Endodermal cell (in vitro differentiated cells): ENCODE results near the gene RAB37. TPM values are rescaled to one million over a fixed set of nuclear protein-coding genes. Genes with fewer than 3 reads are reported as not detected.

Experiments used
- DNase-seq: peaks from one replicate; pipeline ENCODE4 v3.0.0-alpha.2; 2017
- H3K27ac ChIP-seq: 2 replicates; pipeline ENCODE4 v1.5.1; 2013; ENCODE audit warnings: mild to moderate bottlenecking, low read depth, low read length, moderate library complexity
- H3K27me3 ChIP-seq: 2 replicates; pipeline ENCODE4 v1.6.1; 2013; ENCODE audit warnings: mild to moderate bottlenecking, low read length, moderate library complexity; ENCODE audit not compliant: insufficient read depth, control insufficient read depth, poor library complexity, severe bottlenecking
- H3K36me3 ChIP-seq: 2 replicates; pipeline ENCODE4 v1.7.0; 2013; ENCODE audit warnings: mild to moderate bottlenecking, low read length, moderate library complexity; ENCODE audit not compliant: control insufficient read depth, insufficient read depth
- H3K4me1 ChIP-seq: one replicate; pipeline ENCODE4 v1.7.0; 2013; ENCODE audit warnings: low read length; ENCODE audit not compliant: control insufficient read depth, insufficient read depth
- H3K4me3 ChIP-seq: 2 replicates; pipeline ENCODE4 v1.5.1; 2013; ENCODE audit warnings: mild to moderate bottlenecking, low read length, moderate library complexity
- H3K9ac ChIP-seq: 2 replicates; pipeline ENCODE4 v1.6.1; 2013; ENCODE audit warnings: mild to moderate bottlenecking, low read length, moderate library complexity; ENCODE audit not compliant: poor library complexity, severe bottlenecking; ENCODE audit errors: extremely low read depth
- H3K9me3 ChIP-seq: 2 replicates; pipeline ENCODE4 v1.6.1; 2013; ENCODE audit warnings: mild to moderate bottlenecking, low read length, moderate library complexity; ENCODE audit not compliant: control insufficient read depth
- H3K27ac Mint-ChIP-seq: 2 replicates; pipeline ENCODE4 v1.8.0; 2020; ENCODE audit warnings: mixed read lengths
- H3K27me3 Mint-ChIP-seq: 2 replicates; pipeline ENCODE4 v1.8.0; 2021; ENCODE audit warnings: mild to moderate bottlenecking, mixed read lengths; ENCODE audit not compliant: insufficient read depth
- H3K36me3 Mint-ChIP-seq: 2 replicates; pipeline ENCODE4 v1.8.0; 2020; ENCODE audit warnings: low read depth, mixed read lengths
- H3K4me1 Mint-ChIP-seq: 2 replicates; pipeline ENCODE4 v1.8.0; 2020; ENCODE audit warnings: mixed read lengths
- H3K4me3 Mint-ChIP-seq: 2 replicates; pipeline ENCODE4 v1.8.0; 2020; ENCODE audit warnings: mild to moderate bottlenecking, moderate library complexity, mixed read lengths
- H3K9me3 Mint-ChIP-seq: 2 replicates; pipeline ENCODE4 v1.8.0; 2020; ENCODE audit warnings: mild to moderate bottlenecking, mixed read lengths
- CTCF ChIP-seq: fragments of 200-600 bp; sonication (generic); conservative IDR thresholded peaks from 2 replicates; pipeline ENCODE4 v1.5.0; 2021; ENCODE audit warnings: antibody characterized with exemption, mild to moderate bottlenecking
- WGBS, 2 experiments: methylation state at CpG; one replicate each; pipeline versions ENCODE4 v1.1.5 to v1.1.7; 2013; ENCODE audit warnings: missing lambda C conversion rate in 2 of 2, mixed read lengths in 1 of 2; ENCODE audit not compliant: insufficient coverage in 1 of 2, insufficient read length in 1 of 2; 5-methylcytosine and 5-hydroxymethylcytosine counted together
- total RNA-seq, 2 donors: library from RNA; stranded (reverse); fragmentation: NEBNext Ultra II Directional in 1 of 2; extraction: Animal tissue kit (Norgen Biotek cat#: 25700) in 1 of 2; gene quantifications; 2 replicates in 1 of 2; 3 replicates in 1 of 2; pipeline ENCODE4 v1.2.1, GENCODE V29; 2021

RAB37 gene
- total RNA-seq, 2 donors from 2014 or later = 6.8 to 8.4 TPM

GRCh38 chr17:74757931-74758847, 21.1 kb downstream of the RAB37 start:
- peaks cover 36% of the 10 kb centered on the region for H3K4me1 Mint-ChIP-seq
- H3K27ac ChIP-seq = no peak overlapping the region
- no peaks in the 10 kb centered on the region for H3K27me3 ChIP-seq
- no peak for TF ChIP-seq CTCF
- peaks cover 36% of the 10 kb centered on the region for H3K4me1 ChIP-seq
- H3K9ac ChIP-seq = no peak overlapping the region
- no peak overlapping the region for H3K4me3 ChIP-seq
- H3K27me3 Mint-ChIP-seq = no peaks in the 10 kb centered on the region
- H3K9me3 ChIP-seq = no peaks in the 10 kb centered on the region
- H3K9me3 Mint-ChIP-seq = no peaks in the 10 kb centered on the region
- peaks cover 9% of the 10 kb centered on the region for H3K36me3 Mint-ChIP-seq
- peaks cover 39% of the 10 kb centered on the region for H3K36me3 ChIP-seq
- DNase-seq = no peak
- 92% methylated on average over 17 to 26 of the region's 26 CpGs for WGBS, 2 experiments
- H3K27ac Mint-ChIP-seq = peak overlapping the region; percentile 55
- no peak overlapping the region for H3K4me3 Mint-ChIP-seq

- H3K4me1 ChIP-seq = peaks cover 36% of the 10 kb centered on the region
Measured at GRCh38 chr17:74758848-74759168, 21.8 kb downstream of the RAB37 start.

GRCh38 chr17:74759243-74759801, 22.3 kb downstream of the RAB37 start:
- Mint-ChIP-seq H3K9me3 (no peaks in the 10 kb centered on the region), H3K36me3 (peaks cover 9% of the 10 kb centered on the region), H3K27ac (peak overlapping the region; percentile 80), H3K4me3 (peak overlapping the region; percentile 29), H3K4me1 (peaks cover 36% of the 10 kb centered on the region), H3K27me3 (no peaks in the 10 kb centered on the region)
- TF ChIP-seq CTCF = peak; percentile 47
- 92 to 94% methylated on average over 7 to 9 of the region's 9 CpGs for WGBS, 2 experiments
- H3K27ac ChIP-seq = peak overlapping the region; percentile 77
- H3K4me1 ChIP-seq = peaks cover 36% of the 10 kb centered on the region
- no peaks in the 10 kb centered on the region for H3K27me3 ChIP-seq
- no peaks in the 10 kb centered on the region for H3K9me3 ChIP-seq
- no peak overlapping the region for H3K9ac ChIP-seq
- peaks cover 48% of the 10 kb centered on the region for H3K36me3 ChIP-seq
- DNase-seq = peak; percentile 73
- H3K4me3 ChIP-seq = no peak overlapping the region

More at GRCh38 chr17:74758848-74759168, 21.8 kb downstream of the RAB37 start:
- Histone ChIP-seq H3K27me3 (no peaks in the 10 kb centered on the region), H3K27ac (no peak overlapping the region), H3K36me3 (peaks cover 44% of the 10 kb centered on the region), H3K4me3 (no peak overlapping the region), H3K9me3 (no peaks in the 10 kb centered on the region), H3K9ac (no peak overlapping the region)
- no peaks in the 10 kb centered on the region for H3K27me3 Mint-ChIP-seq
- DNase-seq = no peak
- H3K9me3 Mint-ChIP-seq = no peaks in the 10 kb centered on the region
- WGBS, 2 experiments = 100% methylated on average over 2 of the region's 2 CpGs; no CpG with 5 or more reads in 1 of the 2 experiments
- no peak overlapping the region for H3K27ac Mint-ChIP-seq
- H3K4me1 Mint-ChIP-seq = peaks cover 36% of the 10 kb centered on the region
- no peak overlapping the region for H3K4me3 Mint-ChIP-seq
- H3K36me3 Mint-ChIP-seq = peaks cover 9% of the 10 kb centered on the region
- no peak for TF ChIP-seq CTCF
